ENCODE data around the gene SH2B2.

Gene SH2B2

DNA sequence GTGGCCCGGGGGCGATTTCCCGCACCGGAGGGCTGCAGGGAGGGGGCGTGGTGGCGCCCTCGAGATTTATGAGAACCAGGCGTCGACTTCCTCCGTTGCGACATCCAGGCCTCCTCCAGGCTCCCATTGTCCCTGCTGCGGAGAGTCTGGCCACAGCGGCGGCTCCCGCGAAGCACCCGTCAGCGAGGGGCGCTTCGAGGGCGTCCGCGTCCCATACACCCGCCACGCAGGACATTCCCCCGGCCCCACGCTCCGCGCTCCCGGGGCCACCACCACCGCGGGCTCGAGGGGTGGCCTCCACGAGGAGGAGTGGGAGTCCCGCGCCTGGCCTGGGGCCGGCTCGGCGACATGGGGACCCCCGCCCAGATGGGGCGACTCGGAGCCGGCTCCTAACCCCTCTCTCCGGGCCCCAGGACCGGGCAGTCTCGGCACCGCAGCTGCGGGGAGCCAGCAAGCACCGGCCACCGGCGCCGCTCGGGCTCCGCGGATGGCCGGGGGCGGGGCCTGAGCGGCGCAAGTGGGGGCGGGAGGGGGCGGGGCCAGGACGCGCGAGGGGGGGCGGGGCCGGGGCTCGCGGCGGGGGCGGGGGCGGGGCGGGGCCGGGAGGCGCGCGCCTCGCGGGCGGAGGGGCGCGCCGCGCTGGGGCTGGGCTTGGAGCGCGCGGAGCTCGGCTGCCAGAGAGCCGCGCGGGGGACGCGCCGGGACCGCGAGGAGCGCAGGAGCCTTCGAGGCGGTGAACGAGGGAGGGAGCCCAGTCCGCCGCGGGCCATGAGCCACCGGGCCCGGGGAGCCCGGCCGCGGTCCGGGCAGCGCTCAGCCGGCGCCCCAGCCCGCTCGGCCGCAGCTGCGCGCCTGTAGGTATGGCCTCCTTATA is at the start of gene SH2B2:
TSS of gene SH2B2 (plus strand) at position 632 of the 874 bp plus-strand sequence. CDS start 13,683 bp downstream, outside the sequence.
- no peak for DNase-seq

DNA sequence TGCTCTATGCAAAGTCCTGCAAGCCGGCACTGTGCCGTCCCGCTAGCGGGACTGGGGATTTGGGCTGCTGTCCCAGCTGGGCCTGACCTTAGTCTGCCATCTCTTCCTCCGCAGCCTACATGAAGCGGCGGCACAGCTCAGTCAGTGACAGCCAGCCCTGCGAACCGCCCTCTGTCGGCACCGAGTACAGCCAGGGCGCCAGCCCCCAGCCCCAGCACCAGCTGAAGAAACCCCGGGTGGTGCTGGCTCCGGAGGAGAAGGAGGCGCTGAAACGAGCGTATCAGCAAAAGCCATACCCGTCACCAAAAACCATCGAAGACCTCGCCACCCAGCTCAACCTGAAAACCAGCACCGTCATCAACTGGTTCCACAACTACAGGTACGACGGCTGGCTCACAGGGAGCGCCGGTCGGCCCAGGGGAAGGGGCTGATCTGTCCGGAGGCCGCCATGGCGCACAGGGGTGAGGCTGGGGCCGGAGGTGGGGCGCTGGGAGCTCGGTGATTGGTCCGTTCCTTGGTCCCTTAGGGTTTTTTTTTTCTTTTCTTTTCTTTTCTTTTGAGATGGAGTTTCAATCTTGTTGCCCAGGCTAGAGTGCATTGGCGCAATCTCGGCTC is 47.4 kb upstream of the SH2B2 start:
- DNase-seq, result no peak

DNA sequence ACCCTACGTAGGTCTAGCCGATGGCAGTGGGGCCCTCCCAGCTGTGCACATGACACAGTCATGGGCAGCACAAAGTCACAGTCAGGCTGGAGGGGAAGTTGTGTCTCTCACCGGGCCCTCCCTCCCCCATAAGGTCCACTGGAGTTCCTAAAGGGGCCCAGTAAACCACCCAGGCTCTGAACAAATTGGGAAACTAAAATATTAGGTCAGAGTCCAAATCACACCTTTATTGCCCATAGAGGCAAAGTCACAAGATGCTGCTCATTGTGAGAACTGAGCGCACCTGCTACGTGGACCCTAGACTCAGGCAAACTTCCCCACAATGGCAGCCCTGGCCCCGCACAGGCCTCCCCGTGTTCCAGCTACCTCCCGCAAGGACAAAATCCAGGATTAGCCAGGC is 45.2 kb upstream of the SH2B2 start:
- DNase-seq, result no peak

DNA sequence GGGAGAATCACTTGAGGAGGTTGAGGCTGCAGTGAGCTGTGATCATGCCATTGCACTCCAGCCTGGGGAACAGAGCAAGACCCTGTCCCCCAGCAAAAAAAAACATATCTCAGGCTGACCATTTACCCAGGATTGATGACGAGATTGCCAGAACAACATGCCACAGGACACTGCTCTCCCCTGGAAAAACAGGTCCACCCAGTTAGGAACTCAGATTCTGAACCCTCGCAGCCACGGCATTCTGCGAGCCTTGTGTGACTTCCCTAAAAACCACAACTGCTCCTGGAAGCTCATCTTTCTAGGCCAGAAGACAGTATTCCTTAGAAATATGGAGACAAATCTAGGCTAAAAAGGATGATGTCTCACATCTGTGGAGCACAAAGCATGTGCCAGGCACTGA is 42.1 kb upstream of the SH2B2 start:
- DNase-seq, result no peak

DNA sequence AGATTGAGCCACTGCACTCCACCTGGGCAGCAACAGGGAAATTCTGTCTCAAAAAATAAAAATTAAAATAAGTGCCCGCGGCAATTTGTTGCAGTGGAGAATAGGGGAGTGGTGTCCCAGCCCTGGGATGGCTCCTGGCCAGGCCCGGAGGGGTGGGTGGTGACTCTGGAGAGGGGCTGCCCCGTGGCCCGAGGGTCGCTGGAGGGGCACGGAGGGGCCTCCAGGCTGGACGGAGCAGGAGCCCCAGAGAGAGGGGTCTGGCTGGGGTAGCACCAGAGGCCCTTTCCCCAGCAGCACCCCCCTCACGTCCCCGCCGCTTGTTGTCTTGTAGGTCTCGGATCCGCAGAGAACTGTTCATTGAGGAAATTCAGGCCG is 38.6 kb upstream of the SH2B2 start:
- no peak for DNase-seq

DNA sequence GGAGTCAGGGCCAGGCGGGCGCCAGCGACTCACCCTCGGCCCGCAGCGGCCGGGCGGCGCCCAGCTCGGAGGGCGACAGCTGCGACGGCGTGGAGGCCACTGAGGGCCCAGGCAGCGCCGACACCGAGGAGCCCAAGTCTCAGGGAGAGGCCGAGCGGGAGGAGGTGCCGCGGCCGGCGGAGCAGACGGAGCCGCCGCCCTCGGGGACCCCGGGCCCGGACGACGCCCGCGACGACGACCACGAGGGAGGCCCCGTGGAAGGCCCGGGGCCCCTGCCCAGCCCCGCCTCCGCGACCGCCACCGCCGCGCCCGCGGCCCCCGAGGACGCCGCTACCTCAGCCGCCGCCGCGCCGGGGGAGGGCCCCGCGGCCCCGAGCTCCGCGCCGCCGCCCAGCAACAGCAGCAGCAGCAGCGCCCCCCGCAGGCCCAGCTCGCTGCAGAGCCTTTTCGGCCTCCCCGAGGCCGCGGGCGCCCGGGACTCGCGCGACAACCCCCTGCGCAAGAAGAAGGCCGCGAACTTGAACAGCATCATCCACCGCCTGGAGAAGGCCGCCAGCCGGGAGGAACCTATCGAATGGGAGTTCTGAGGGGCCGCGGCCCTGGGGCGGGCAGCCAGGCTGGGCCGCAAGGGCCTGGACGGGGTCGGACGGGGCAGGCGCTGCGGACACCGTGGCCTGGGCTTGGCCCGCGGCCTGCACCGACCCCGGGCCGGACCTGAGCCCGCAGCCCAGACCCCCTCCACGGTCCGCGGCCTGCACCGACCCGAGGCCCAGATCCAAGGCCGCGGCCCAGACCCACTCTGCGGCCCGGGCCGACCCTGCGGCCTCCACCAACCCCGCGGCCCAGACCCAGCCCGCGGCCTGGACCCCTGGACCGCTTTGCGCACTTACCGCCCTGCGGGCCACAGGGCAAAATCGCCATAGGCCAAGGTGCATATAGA is 37.9 kb upstream of the SH2B2 start:
- no peak for DNase-seq

DNA sequence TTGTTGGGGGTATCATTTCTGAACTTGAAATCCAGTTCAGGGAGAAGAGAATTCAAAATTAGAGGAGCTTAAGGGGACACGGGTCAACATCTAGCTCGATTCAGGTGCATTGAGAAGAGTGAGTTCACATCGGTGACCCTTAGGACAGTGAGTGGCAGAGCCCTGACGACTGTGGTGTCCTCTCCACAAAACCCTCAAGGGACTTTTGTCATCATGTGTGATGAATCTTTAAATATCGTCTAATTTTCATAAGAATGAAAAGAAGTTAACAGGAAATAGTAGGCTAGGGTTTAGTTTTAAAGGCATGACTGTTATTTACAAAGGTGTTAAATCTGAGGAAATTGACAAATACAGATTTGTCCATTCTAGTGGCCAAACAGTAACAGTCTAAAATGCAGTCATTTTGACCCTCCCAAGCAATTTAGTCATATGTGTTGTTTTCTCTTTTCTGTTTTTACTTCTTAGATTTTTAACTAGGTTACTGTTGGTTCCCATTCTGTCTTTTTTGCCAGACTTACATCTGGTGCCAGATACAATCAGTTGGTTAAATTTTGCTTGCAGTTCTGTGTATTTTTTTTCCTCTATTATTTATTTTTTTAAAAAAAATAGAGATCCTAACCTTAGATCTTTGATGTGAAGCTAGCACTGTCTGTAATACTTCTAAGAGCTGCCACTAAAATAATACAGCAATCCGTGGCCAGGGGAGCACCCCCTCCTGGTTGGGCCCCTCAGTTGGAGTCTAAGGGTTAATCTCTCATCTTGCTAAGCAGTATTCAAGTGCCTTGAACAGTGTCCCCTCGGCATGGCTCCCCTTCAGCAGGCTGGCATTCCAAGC is 34.9 kb upstream of the SH2B2 start:
- DNase-seq, result no peak

DNA sequence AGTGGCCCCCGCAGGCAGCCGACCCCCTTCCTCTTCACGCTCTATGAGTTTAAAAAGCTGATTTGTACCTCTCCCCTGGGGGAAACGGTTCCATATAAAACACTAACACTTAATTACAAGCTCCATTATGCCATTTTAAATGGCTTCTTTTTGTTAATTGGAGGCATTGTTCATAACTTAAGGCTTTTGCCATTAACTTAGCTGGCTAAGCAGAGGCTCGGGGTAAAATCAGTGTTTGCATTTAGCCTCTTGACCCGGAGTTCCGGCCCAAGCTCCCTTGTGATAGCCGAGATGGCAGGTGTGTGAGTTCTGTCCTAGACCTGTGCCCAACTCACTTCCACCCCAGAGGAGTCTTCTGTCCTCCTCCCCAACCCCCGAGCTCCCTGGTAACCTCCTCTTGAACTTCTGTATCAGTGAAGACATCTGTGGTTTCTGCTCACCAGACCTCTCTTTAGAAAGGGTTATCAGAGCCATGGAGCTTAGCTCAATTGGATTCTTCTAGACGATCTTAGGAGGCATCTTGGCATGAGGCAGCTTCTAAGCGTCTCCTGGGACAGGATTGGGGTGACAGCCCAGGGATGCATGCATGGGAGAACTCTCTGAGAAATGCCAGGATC is 34.2 kb upstream of the SH2B2 start:
- DNase-seq, result no peak

DNA sequence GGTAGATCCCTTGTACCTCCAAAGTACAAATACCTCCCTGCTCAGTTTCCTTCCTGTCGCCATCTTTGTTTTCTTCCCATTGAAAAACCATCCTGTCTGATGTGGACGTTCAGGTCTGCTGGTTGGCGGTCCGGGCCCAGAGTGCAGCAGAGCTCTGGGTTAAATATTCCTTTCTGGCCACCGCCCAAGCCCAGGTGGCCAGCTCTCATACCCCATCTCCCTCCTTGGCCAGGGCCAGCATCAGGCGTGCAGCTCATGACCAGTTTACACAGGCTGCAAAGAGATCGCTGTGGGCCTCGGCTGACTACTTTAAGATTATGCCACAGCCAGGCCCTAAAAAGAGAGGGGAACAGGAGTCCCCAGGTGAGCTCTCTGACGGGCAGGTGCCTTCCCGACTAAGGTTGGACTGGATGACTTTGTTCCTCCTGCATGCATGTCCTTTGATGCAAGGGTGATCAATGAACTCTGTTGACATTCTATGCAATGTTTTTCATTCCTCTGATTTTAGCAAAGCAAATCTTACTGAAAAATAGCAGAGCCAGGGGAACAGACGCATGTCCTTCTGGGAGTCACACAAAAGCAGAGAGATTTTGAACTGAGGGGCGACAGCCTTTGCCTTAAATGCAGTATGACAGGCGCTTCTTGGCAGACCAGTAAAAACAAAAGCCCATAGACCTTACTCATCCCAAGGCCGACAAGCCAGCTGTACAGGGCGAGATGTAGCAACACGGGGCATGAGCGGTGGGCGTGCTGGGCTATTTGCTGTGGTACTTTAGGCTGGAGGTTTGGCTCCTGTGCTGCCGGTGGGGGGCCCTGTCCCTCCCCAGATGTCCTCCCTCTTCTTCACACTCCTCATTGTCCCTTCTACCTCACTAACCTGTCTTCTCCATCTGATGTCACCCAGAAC is 33.3 kb upstream of the SH2B2 start:
- DNase-seq, result no peak

DNA sequence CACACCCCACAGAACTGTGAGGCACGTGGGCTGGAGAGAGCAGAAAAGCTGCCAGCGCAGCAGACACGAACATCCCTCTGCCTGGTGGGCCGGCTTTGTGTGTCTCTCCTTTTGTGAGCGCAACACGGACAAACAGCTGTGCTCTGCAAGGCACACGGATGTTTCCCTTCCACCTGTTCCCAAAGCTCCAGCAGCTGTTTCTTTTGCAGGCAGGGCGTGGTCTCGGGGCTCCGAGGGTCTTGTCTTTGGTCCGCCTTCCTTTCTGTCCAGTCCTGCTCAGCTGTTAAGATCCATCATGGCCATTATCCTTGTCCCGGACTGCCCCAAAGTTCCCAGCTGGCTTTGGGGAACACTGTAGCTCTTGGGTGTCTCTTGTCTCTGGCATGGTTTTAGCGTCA is 32.7 kb upstream of the SH2B2 start:
- no peak for DNase-seq

DNA sequence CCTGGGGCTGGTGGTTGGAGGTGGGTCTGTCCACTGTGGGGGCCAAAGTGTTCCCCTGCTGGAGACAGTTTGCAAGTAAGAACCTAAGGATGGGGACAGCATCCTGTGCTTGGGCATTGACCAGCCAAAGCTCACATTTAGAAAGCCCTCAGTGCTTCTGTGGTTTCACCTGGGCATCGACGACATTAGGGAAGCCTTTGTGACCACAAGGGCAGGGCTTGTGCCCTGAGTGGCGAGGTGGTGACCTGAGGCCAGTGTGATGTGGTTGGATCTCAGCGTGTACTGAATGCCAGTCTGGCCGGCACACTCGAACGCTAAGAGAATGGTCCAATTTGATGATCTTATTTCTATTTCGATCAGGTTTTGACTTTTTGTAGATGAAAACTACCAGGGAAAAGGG is 32.1 kb upstream of the SH2B2 start:
- no peak for DNase-seq

DNA sequence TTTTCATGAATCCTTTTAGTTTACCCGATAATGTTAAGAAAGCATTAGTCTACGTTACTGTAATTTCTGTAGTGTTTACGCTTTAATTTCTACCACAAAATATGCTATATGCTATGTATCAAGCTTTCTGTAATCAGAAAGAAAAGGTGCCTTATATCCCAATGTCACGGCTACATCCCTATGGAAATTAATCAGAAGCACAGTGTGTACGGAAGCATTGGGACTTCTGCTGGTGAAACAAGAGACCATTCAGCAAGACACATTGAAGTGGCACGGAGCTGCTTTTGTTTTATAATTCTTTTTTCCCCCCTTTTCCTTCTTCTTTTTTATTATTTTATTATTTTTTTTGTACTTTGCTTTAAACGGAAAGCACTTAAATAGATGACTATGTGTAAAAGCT is 31.2 kb upstream of the SH2B2 start:
- no peak for DNase-seq

DNA sequence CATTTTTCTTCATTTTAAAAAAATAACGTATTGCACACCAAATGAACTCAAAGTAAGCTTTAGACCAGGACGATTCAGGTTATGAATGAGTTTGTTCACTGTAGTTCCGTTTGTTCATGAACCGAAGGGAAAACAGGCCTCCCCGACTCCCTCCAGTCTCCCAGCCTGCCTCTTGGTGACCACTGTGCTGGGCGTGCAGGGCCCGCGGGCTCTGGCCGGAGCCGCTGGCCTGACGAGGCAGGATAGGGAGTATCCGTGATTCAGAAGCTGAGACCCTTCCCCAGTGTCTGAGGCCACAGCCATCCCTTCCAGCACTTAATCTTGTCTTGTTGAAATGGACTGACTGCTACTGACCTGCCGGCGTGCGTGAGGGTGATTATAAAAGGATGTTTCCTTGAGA is 30.8 kb upstream of the SH2B2 start:
- DNase-seq, result no peak

DNA sequence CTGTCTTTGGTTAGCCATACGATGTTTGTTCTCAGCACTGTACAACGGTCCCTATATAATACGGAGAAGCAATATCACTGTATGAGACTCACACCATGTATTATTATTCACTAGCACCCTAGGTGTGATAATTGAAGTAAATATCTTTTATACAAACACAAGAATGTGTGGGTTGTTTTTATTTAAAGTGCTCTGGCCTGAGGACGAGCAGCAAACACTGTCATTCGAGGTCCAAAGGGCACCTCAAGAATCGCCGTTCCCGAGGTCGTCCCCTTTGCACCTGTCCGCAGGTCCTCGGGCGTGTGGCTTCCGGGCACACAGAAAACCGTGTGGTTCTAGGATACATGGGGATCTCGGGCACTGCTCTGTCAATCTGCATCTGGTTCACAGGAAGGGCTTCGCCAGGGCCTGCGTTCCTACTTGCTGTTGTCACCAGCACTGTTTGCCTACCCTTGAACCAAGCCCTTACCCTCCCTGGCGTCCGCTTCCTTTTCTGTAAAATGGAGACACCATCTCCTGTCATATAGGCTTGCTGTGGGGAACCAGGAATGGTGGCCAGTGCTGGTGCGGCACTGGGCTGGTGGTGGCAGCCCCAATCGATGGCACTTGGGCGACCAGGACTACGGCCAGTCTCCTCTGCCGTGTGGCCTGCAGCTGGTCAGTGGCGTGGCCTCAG is 28.5 kb upstream of the SH2B2 start:
- no peak for DNase-seq

DNA sequence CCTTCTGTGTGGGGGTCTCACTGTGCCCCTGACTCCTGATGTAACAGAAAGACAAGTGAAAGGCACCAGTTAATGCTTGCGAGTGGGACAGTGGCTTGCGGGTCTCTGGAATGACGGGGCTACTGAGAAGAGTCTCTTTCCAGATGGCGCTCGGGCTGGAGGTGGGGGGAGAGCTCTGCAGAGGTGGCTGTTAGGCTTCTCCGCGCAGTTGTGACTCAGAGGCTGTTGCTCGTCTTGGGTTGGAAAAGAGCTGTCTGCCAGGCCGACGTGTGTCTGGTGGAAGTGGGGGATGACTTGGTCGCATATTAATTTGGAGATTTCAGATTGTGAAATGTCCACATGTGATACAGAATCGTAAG is 27.9 kb upstream of the SH2B2 start:
- no peak for DNase-seq

DNA sequence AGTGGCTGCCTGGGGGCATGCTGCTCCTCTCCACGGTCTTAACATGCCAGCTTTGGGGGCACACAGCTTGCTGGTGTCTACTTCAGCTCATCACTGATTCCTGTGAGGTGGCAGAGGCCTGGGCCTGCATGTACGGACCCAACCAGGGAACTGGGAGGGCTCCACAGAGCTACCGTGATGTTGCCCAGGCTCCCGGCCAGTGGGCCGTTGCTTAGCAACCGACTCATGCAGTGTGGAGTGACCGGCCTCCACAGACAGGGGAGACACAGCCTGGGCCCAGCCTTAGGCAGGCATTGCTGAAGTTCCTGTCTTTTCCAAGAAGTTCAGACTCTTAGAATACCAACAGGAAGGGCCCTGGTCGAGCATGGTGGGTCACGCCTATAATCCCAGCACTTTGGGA is 25.8 kb upstream of the SH2B2 start:
- peak; percentile 30 to 51 for DNase-seq

DNA sequence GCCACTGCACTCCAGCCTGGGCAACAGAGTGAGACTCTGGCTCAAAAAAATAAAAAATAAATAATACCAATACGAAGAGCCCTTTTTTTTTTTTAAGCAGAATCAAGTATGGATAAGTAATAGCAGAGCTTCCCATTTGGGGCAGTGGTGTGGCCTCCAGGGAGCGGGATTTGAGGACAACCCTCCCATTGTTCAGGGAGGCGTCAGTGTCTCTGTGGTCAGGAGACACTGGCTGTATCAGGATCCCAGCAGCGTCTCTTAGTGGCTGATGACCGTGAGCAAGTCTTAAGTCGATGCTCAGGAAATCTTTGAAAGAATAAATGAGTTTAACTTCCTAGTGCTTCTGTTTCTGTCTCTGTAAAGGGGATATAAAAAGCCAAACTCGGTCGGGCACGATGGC is 25.2 kb upstream of the SH2B2 start:
- no peak for DNase-seq

DNA sequence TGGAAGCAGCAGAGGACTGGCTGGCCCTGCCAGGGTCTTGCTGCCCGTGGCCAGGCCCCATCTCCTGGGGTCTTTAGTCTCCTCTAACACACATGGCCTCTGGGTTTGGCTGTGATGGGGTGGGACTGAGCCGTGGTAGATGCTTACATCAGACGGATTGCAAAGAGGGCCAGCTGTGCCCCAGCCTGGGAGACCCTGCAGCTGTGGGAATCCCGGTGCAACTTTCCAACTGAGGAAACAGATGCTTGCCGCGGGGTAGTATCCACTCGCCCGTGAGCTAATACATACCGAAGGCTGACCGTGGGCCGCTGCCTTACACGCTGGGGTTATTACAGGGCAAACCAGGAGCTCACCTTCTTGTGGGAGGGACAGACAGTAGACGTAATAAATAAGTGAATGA is 24.1 kb upstream of the SH2B2 start:
- no peak for DNase-seq

DNA sequence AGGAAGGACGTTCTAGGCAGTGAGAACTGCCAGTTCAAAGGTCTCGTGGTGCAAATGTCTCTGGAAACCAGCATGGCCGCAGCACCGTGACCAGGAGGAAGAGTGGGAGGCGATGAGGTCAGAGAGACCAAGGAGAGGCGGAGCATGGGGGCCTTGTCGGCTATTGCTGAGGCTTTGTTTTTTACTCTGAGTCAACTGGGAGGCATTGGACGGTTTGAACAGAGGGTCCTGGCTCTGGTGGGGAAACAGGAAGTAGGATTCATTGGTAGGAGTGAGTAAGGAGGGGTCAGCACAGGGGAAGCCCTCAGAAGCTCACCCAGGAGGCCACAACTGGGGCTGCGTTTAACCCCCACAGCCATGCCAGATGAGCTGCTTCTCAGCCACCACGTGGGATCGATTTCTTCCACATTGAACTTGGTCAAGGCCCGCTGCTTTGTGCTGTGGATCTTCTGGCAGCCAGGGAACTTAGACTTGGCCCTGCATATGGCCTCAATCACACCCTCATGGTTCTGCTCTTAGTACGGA is 22.2 kb upstream of the SH2B2 start:
- DNase-seq, result no peak

DNA sequence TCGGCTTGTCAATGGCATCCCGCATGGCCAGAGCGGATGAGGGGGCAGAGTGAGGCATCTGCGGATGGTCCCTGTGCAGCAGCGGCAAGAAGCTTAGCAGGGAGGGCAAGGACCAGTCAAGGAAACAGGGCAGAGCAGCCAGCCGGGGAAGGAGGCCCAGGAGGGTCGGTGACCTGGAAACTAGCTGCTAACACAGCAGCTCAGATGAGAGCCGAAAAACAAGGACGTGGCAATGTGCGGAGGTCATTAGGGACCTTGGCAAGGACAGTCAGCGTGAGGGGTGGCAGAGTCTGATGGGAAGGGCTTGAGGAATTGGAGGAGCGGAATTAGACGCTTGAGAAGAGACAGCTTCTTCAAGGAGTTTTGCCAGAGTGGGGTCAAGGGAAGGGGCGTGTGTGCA is 20.1 kb upstream of the SH2B2 start:
- DNase-seq, result no peak

Data from cerebellar nuclear complex (tissue), 1 donor.